ENCODE data around the gene CCDC112. TPM values are rescaled to one million over a fixed set of nuclear protein-coding genes. Genes with fewer than 3 reads are reported as not detected.

Gene CCDC112
- 0.39 and 0.54 TPM in 2 replicates for total RNA-seq

GRCh38 chr5:115296124-115297022, at the start of gene CCDC112:
TSS of gene CCDC112 (minus strand) at chr5:115296654. CDS start at chr5:115296543, 111 bp downstream.

GRCh38 chr5:115262321-115263077, 34.0 kb downstream of the CCDC112 start, which contains the start of gene PGGT1B:
TSS of gene PGGT1B (minus strand) at chr5:115262877. CDS start at chr5:115262851, 26 bp downstream.

Small RNA genes lying within 50 kb of the gene (small RNA-seq; reads per million reads assigned to genes)
- not detected for gene HMGN1P15

Other genes with a start within 250 kb of the CCDC112 start
- 0.98 TPM in 1 of 2 replicates, not detected in the other for gene TRIM36, start 126.7 kb downstream of the CCDC112 start, total RNA-seq
- 11.0 and 18.8 TPM in 2 replicates for gene PGGT1B, start 33.8 kb downstream of the CCDC112 start, total RNA-seq
- 14.5 and 30.9 TPM in 2 replicates for gene FEM1C, start 248.1 kb upstream of the CCDC112 start, total RNA-seq